Hippocampal formation (tissue), 2 donors: ENCODE results near the gene ENTPD2.

Experiments
- DNase-seq, 2 donors: peaks; one replicate each; lab custom pipeline; 2025; lab: John Stamatoyannopoulos, UW

Gene ENTPD2

DNA sequence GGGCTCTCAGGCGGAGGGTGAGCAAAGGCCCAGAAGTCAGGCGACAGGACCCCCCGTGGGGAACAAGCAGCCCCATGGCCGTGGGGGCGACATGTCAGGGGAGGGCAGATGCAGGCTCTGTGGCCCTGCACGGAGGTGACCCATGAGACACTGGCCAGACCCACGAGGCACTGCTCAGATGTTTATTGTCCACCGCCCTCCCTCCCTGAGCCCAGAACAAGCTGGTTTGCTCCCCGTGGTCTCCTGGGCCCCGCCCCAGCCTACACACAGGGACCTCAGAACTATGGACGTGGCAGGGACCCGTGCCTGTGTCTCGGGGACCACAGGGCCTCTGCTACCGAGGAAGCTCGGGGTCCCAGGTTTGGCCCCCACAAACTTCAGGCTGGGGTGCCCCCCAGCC, 23.9 kb downstream of the ENTPD2 start:
- no peak for DNase-seq

DNA sequence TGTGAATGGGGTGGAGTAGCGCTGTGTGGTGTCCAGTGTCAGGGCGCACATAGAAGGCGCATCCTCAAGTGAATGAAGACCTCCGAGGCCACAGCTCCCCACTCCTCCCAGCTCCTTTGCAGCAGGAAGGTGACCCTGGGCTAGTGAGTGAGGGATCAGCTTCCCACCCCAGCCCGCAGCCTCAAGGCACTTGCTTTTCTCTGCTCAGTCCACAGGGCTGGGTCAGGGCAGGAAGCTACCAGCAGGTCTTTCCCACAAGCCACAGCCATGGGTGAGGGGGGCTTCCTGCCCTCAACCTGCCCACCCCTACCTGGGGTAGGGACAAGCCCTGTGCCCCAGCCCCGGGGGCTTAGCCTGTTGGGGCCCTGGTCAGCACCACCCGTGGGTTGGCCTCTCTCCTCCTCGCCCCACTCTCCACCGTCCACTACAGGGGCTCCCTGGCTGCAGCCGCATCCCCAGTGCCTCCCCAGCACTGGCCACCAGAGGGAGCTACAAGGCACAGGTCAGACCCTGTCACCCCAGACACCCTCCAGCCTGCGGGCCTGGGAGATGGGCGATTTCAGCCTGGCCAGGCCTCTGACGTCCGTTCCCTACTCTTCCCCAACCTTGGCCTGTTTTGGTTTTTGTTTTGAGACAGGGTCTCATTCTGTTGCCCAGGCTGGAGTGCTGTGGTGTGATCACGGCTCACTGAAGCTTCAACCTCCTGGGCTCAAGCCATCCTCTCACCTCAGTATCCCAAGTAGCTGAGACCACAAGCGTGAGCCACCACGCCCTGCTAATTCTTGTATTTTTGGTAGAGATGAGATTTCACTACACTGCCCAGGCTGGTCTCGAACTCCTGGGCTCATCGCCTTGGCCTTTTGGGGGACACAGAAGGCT, 24.6 kb downstream of the ENTPD2 start:
- peak; percentile 31 to 70 for DNase-seq

DNA sequence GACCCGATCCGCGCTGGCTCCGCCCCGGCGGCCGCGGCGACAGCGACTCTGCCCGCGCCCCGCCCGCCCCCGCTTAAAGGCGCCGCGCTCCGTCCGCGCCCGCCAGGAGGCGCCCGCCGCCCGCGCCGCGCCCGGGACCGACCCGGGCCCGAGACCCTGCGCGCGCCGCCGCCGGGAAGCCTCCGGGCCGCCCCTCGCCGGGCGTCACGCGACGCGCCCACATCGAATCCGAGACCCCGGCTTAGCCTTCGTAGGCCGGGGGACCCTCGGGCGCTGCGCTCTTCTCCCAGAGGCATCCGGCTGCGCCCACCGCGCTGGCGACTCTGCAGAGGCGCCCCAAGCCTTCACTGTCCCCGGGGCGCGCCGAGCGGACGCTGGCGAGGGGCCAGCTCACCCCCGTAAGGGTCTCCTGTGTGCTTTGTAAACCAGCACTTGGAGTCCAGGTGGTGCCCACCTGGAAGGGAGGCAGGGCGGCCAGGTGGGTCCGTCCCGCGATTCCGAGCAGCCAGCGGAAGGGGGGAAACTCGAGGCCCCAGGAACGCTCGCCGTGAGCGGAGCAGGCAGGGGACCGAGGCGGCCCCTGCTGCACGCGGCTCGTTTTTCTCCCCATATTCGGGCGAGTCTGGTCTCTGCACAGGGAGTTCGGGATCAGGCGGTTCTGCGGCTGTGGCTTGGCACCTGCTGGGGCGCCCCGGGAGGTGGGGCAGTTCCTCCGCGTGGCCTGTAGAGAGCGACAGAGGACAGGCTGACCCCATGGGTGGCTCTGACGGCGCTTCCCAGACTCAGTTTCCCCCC, 25.4 kb downstream of the ENTPD2 start:
- DNase-seq: peak; percentile 49 to 60

DNA sequence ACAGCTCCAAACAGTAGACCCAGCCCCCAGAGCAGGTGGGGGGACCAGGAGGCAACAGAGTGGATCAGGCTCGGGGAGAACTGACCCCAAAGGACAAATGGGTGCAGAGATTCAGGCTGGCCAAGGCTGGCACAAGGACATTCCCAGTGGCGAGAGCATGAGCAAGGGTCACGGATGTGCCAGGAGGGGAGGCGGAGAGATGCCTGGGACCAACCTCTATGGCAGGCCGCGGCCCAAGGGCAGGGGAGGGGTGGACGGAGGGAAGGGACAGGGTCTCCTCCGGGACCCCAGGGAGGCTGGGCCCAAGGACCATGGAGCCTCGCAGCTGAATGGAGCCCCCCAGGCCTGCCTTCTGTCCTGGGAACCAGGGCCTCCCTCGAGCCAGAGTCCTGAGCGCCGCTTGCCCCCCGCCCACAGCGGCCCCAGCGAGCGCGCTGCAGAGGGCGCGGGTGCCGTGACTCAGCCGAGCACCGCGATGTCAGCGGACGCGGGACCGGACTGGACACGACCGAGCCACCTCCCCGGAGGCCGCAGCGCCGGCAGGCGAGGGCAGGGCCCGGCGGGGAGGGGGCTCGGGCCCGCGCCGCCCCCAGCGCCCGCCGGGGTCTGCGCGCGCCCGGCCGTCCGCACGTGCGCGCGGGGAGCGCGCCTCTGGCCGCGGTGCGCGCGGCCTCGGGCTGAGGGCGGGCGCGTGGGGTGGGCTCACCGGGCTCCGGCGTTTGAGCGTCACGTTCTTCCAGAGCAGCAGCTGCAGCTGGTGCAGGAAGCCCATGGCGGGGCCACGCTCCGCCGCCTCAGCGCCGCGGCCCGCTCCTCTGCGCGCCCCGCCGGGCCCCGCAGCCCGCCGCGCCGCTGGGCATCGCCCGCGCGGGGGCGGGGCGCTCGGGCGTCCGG, 26.2 kb downstream of the ENTPD2 start, which contains the start of gene ABCA2:
Gene ABCA2, minus strand, starts transcription at position 869 of the 894 bp plus-strand sequence. Its CDS starts 97 bp downstream, at position 772.
- DNase-seq: peak in 1 of 2 donors; percentile 48

DNA sequence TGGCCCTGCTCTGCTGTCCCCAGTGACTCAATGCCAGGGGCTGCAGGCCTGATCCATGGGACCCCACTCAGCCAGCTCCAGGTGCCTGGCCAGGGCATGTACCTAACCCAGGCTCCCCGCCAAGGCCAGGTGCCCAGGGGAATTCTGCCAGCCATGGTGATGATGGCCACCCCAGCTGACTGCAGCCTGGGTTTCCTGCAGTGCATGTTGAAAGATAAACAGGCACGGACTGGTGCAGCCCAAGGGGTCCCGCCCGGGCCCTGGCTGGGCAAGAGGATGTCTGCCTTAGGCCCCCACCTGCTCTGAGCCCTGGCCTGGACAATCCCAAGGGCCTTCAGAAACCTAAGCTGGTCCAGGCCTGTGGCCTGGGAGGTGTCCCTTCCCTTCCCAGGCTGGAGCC, 27.0 kb downstream of the ENTPD2 start:
- DNase-seq: no peak

DNA sequence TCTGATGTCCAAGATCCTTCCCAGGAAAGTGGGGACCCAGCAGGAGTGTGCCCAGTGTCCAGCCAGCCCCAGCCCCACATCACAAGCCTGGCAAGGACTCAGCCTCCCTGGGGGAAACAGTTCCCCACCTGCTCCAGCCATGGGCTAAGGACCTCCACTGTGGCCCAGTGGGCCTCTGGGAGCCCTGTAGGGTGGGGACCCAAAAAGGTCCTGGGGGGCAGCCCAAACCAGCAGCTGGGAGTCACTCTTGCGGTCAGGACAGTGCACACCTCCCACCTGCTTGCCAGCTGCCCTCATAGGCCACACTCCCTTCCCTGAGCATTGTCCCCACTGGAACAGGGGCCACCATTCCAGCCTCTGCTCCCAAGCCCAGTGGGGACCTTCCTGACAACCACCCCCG, 27.5 kb downstream of the ENTPD2 start:
- DNase-seq: no peak

DNA sequence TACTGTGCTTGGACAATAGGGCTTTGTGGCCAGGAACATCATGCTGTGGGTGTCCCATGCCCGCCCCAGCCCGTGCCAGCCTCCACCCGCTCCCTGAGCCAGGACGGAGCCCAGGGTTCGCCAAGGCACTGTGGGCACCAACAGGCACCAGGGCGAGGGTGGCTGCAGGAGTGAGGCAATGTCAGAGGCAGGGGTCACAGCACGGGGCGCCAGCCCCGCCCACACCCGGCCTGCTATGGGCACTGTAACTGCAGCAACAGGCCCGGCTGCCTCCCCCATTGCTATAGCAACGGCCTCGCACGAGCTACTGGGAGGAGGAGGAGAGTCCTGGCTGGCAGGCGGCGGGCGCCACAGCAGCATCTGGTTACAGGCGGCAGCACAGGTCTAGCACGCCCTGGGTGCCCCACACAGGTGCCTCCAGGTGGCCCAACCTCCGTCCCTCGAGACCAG, 28.3 kb downstream of the ENTPD2 start:
- peak; percentile 98 to 99 for DNase-seq

DNA sequence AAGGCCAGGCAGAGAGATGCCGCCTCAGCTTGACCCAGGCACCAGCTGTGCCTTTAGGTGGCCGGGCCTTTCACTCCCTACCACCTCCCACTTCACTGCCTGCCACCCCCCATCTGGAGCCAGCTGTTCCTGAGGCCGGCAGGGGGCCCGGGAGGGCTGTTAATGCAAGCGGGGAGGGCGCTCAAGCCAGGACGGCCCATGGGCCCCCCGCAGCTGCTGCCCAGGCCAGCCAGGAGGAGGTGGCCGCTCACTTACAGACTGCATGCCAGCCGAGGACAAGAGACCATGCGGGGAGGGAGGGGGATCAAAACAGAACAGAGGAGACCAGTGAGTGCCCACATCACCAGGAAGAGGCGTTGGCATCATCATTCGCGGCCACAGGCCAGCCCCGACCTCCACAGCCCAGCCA, 30.3 kb downstream of the ENTPD2 start:
- DNase-seq: peak; percentile 51 to 67

DNA sequence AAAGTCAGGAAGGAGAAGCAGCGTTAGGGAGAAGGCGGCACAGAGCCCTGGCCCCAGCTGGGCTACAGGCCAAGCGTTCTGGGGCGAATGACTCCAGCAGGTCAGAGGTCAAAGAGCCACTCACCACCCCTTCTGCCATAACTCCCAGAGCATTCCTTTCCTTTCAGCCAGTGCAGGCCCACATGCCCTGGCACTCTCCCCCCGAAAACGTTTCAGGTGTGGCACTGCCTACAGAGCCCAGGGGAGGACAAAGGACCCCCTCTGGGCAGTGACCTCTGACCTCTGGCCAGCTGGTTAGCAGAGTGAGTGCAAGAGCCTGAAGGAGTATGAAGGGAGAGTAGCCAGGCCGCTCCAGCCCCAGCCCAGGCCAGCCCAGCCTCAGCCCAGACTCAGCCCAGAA, 30.7 kb downstream of the ENTPD2 start:
- DNase-seq: no peak

DNA sequence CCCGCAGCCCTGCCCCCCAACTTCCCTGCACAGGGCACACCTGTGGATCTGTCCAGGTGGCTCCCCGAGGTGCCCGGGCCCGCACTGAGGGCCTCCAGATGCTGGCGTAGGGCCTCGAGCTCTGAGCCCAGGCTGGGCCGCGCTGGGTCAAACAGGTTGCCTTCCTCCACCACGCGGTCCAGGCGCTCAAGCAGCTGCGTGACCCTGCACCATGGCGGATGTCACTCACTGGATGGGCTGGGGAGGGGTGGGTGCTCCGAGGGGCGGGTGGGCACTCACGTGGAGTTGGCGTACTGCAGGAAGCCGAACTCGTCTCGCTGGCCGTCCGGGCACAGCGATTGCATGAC, 31.2 kb downstream of the ENTPD2 start:
- DNase-seq: no peak

DNA sequence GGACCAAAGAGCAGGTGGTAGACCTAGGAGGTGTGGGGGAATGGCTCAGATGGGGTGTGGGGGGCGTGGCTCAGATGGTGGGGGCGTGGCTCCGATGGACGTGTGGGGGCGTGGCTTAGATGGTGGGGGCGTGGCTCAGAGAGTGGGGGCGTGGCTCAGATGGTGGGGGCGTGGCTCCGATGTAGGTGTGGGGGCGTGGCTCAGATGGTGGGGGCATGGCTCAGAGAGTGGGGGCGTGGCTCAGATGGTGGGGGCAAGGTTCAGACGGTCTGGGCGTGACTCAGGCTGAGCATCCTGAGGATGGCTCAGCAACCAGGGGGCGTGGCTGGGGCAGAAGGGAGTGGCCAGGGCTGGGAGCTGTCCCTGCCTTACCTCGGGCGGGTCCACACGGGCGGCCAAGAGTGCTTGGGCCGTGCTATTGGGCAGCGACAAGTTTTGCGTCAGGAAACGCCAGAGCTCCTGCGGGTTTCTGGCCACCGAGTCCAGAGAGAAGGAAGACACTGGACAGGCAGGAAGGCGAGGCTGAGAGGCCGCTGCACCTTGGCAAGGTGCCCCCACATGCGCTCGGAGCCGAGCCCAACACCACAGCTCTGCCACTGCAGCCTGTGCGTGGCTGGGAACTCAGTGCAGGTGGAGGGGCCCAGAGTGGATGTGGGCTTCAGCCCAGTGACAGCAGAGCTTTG, 31.7 kb downstream of the ENTPD2 start:
- peak; percentile 71 to 92 for DNase-seq

DNA sequence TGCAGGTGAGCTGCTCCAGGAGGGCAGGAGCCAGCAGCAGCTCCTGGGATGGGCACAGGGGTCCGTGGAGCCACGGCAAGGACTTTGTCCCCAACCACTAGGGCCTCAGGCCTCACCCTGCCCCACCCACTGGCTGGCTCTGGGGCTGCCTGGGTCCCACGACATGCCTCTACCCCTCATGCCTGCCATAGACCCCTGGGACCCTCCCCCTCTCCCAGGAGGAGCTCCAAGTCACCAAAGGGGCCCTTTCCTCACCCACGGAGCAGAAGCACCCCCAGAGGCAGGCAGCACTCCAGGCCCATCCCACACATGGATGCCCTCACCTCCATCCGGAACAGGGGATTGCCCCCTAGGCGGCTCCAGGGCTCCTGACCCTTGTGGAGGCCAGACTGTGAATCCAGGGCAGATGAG, 32.3 kb downstream of the ENTPD2 start:
- no peak for DNase-seq

DNA sequence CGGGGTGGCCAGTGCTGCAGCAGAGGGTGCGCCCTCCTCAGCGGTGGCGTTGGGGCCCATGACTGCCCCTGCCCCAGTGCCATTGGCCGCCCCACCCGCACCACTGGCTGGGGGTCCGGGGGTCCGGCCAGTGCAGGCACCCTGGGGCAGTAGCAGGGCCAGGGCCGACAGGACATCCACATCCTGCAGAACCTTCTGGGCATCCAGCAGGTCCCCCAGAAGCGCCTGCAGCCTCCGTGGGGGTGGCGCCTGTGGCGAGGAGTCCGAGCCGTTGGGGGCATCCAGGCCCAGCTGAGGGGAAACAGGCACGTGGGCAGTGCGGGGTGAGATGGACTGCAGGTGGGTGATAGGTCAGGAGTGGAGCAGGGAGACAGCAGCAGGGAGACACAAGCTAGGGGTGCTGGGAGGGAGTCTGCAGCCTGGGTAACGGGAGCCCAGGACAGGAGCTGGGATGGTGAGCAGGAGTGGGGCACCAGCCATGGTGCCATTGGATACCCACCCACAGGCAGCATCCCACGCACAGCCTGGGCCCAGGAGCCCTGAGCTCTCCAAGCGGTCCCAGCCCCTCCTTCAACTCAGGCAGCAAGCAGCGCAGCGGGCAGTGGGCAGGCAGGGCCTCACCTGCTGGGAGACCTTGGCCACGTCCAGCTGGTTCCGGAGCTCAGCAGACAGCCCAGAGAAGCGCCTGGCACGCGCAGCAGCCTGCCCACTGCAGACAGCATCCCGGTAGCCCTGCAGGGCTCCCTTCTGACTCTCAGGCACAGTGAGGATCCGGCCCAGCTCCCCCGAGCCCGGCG, 32.9 kb downstream of the ENTPD2 start:
- no peak for DNase-seq

DNA sequence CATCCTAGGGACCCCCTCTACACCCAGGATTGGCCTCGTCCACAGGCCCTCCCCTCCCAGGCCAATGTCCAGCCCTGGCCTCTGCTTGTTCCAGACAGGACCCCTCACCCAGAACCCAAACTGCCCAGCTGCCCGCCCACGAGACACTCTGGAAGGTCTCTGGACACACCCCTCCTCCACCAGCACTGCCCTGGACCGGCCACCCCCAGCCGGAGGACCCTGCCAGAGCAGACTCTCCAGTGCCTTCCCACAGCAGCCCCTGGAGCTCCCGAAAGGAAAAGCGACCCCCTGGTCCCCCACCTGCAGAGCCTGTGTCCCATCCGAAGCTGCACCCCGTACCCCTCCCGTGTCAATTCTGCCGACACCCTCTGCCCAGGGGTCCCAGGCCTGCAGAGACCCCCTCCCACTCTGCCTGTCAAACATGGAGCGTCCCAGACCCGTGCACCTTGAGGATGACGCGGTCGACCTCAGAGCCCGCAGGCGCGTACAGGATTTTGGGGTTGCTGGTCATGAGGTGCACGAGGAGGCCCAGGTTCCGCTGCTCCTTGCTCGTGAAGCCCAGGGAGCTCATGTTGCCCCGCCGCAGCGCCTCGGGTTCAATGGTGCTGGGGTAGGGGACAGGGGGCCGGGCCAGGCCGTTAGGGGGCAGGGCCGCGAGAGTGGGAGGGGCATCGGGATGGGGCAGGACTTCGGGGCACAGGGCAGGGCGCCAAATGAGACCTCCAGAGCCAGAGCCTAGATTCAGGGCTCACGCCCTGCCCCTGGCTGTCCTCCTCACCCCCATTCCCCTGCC, 33.8 kb downstream of the ENTPD2 start:
- DNase-seq: no peak

DNA sequence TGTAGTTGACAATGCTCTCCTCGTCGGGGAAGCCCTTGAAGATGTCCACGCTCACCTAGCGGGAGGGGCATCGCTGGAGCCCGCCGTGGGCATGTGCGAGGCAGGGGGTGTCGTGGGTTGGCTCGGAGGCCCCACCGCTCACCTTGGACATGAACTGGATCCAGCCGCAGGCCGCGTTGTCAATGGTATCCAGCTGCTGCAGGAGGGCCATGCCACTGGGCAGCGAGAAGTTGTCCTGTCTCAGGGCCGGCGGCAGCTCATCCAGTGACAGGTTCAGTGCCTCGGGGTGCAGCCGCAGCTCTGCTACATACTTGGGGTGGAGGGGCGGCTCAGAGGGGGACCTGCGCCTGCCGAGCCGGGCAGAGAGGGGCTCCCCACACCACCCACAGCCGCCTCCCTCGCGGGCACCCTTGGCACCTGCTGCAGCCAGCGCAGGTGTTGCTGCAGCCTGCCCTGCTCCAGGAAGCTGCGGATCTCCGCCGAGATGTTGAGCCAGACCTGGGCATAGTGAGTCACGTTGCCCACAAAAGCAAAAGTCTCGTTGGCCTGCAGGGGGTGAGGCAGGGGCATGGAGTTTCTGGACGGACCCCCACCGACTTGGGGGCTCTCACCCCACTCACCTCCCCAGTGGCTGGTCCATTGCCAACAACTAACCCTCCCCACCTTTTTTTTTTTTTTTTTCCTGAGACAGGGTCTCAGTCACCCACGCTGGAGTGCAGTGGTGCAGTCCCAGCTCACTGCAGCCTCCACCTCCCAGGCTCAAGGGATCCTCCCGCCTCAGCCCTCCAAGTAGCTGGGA, 34.9 kb downstream of the ENTPD2 start:
- DNase-seq: no peak

DNA sequence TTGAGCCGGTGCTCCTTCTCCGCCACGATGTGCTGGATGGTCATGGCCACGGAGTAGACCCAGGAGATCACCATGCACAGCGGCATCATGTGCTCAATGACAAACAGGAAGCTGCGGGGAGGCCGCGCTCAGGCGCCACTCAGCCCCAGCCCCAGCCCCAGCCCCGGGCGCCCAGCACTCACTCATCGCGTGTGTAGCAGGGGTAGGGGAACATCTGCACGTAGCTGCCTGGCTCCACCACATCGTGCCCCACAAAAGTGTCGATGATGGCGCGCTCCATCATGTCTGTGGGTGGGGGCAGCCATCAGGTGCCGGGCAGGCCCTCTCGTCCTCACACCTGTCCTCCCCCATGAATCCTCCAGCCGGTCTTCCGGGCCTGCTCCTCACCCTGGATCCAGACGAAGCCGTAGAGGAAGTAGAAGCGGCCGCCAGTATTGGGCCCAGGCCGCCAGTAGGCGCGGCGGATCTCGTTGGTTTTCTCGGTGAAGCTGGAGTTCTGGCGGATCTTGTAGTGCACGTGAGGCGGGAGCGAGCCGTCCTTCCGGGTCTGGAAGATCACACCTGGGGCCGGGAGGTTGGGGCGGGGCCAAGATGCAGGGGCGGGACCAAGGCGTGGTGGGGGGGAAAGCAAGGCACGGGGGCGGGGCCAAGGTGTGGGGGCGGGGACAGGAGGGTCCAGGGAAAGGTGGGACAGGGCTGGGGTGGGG, 35.9 kb downstream of the ENTPD2 start:
- no peak for DNase-seq

DNA sequence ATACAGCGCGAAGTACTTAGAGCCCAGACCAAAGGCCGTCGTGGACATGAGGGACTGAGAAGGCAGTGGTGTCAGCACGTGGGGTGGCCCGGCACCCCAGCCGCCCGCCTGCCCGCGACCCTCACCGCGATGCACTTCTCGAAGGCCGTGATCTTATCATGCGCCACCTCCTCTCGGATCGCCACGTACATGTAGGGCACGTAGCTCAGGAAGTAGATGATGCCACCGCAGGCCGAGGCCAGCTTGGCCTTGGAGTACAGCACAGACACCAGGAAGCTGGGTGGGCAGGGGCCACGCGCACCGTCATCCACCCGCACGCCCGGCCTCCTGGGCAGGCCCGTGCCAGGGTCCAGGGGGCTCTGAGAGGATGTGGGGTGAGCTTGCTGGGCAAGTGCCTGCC, 36.8 kb downstream of the ENTPD2 start:
- no peak for DNase-seq

DNA sequence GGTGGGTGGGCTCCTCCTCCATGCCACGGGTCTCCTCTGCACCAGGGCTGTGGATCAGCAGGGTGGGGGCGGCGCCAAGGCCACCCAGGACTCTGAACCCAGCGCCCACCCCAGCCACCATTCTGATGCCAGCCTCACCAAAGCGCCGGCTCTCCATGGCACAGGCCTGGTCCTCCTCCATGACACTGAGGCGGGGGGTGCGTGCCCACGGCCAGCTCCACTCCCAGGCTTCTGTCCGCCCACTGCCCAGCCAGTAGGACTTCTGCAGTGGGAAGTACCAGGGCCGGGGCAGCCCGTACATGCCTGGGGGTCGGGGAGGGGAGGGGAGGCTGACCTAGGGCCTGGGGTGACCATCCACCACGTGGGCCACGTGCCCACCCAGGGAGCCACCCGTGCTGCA, 37.4 kb downstream of the ENTPD2 start:
- no peak for DNase-seq
